CD14-positive monocyte (primary cell): ENCODE measurements around the gene SLC9A8. TPM values are rescaled to one million over a fixed set of nuclear protein-coding genes. Genes with fewer than 3 reads are reported as not detected.

Experiments
- DNase-seq, 3 donors: peaks; one replicate each; pipeline ENCODE4 v3.0.0-alpha.2; 2011 to 2022
- H2AFZ ChIP-seq: 2 replicates; pipeline ENCODE4 v1.6.0; 2012; ENCODE audit warnings: mild to moderate bottlenecking, low read depth, low read length, inconsistent platforms; ENCODE audit not compliant: insufficient read depth, poor library complexity, severe bottlenecking
- H3K27ac ChIP-seq, 2 donors: 1 replicate in 1 of 2; 2 replicates in 1 of 2; pipeline ENCODE4 v1.5.1; 2012 to 2013; ENCODE audit warnings: low read length in 2 of 2, control low read depth in 1 of 2, inconsistent platforms in 1 of 2, low read depth in 1 of 2, mild to moderate bottlenecking in 1 of 2
- H3K27me3 ChIP-seq, 2 donors: one replicate each; pipeline versions ENCODE4 v1.6.0 to v1.6.1; 2011 to 2013; ENCODE audit warnings: low read length in 2 of 2; ENCODE audit not compliant: control insufficient read depth in 2 of 2, insufficient read depth in 2 of 2
- H3K36me3 ChIP-seq, 2 donors: replicated peaks in 1 of 2; 1 replicate in 1 of 2; 2 replicates in 1 of 2; pipeline versions ENCODE4 v1.5.1 to v1.6.1; 2012 to 2013; ENCODE audit warnings: low read length in 2 of 2, control low read depth in 1 of 2, inconsistent platforms in 1 of 2, mild to moderate bottlenecking in 1 of 2; ENCODE audit not compliant: insufficient read depth in 2 of 2, control insufficient read depth in 1 of 2
- H3K4me1 ChIP-seq, 2 donors: 1 replicate in 1 of 2; 2 replicates in 1 of 2; pipeline versions ENCODE4 v1.5.1 to v1.6.1; 2012 to 2013; ENCODE audit warnings: low read length in 2 of 2, control low read depth in 1 of 2, inconsistent platforms in 1 of 2, mild to moderate bottlenecking in 1 of 2, moderate library complexity in 1 of 2; ENCODE audit not compliant: insufficient read depth in 2 of 2, control insufficient read depth in 1 of 2
- H3K4me2 ChIP-seq: replicated peaks from 2 replicates; pipeline ENCODE3; 2012; ENCODE audit warnings: low read length, moderate library complexity, mild to moderate bottlenecking; ENCODE audit not compliant: poor library complexity, severe bottlenecking; ENCODE audit errors: extremely low read depth
- H3K4me3 ChIP-seq, 3 experiments: fragments of 200-600 bp in 1 of 3; sonication (generic) in 1 of 3; replicated peaks in 1 of 3; 1 replicate in 2 of 3; 2 replicates in 1 of 3; pipeline ENCODE4 v1.5.1; 2011 to 2013; ENCODE audit warnings: low read length in 3 of 3, mild to moderate bottlenecking in 3 of 3, control low read depth in 2 of 3, low read depth in 2 of 3, inconsistent platforms in 1 of 3, moderate library complexity in 1 of 3
- H3K79me2 ChIP-seq: 2 replicates; pipeline ENCODE4 v1.6.0; 2012; ENCODE audit warnings: mild to moderate bottlenecking, control low read depth, inconsistent platforms, low read length, moderate library complexity; ENCODE audit not compliant: insufficient read depth
- H3K9ac ChIP-seq: 2 replicates; pipeline ENCODE4 v1.6.0; 2017; ENCODE audit warnings: low read length, mild to moderate bottlenecking; ENCODE audit not compliant: insufficient read depth, poor library complexity, severe bottlenecking
- H3K9me3 ChIP-seq, 2 donors: replicated peaks in 1 of 2; 1 replicate in 1 of 2; 2 replicates in 1 of 2; pipeline versions ENCODE4 v1.5.1 to v1.6.1; 2012 to 2013; ENCODE audit warnings: low read length in 2 of 2, control low read depth in 1 of 2; ENCODE audit not compliant: control insufficient read depth in 1 of 2, insufficient read depth in 1 of 2
- H4K20me1 ChIP-seq: 2 replicates; pipeline ENCODE4 v1.6.0; 2012; ENCODE audit warnings: mild to moderate bottlenecking, low read length, control low read depth, moderate library complexity; ENCODE audit not compliant: insufficient read depth
- H3K27ac Mint-ChIP-seq, 7 donors: one replicate each; pipeline ENCODE4 v1.8.0; 2020; ENCODE audit warnings: mild to moderate bottlenecking in 7 of 7, mixed read lengths in 7 of 7, moderate library complexity in 6 of 7, inconsistent platforms in 2 of 7
- H3K27me3 Mint-ChIP-seq, 3 donors: one replicate each; pipeline ENCODE4 v1.8.0; 2021 to 2022; ENCODE audit warnings: low read depth in 3 of 3, mild to moderate bottlenecking in 3 of 3, mixed read lengths in 3 of 3, moderate library complexity in 3 of 3, inconsistent platforms in 1 of 3
- H3K36me3 Mint-ChIP-seq, 2 donors: one replicate each; pipeline ENCODE4 v1.8.0; 2020; ENCODE audit warnings: mixed read lengths in 2 of 2, inconsistent platforms in 1 of 2, mild to moderate bottlenecking in 1 of 2
- H3K4me1 Mint-ChIP-seq: one replicate; pipeline ENCODE4 v1.8.0; 2020; ENCODE audit warnings: mild to moderate bottlenecking, mixed read lengths
- H3K4me3 Mint-ChIP-seq, 2 donors: one replicate each; pipeline ENCODE4 v1.8.0; 2020; ENCODE audit warnings: mild to moderate bottlenecking in 2 of 2, mixed read lengths in 2 of 2, moderate library complexity in 1 of 2
- H3K9me3 Mint-ChIP-seq, 7 donors: one replicate each; pipeline ENCODE4 v1.8.0; 2020 to 2022; ENCODE audit warnings: mixed read lengths in 7 of 7, mild to moderate bottlenecking in 6 of 7, moderate library complexity in 6 of 7, inconsistent platforms in 2 of 7
- WGBS: methylation state at CpG from one replicate; pipeline ENCODE4 v1.1.5; 2013; ENCODE audit warnings: missing lambda C conversion rate; ENCODE audit not compliant: insufficient coverage; 5-methylcytosine and 5-hydroxymethylcytosine counted together
- intact Hi-C, 2 donors: fragments of 100-400 bp; cut with micrococcal nuclease; formaldehyde crosslinking; loops; one replicate each; pipeline versions ENCODE4 v1.15.0 to v1.15.1; 2023
- polyA plus RNA-seq, 3 donors: library from polyadenylated mRNA; depleted of rRNA in 1 of 3; unstranded in 2 of 3; stranded (reverse) in 1 of 3; fragments of 300-500 nt in 2 of 3; fragments of >200 nt in 1 of 3; fragmentation: Illumina TruSeq in 2 of 3; gene quantifications; 1 replicate in 2 of 3; 2 replicates in 1 of 3; pipeline ENCODE4 v1.2.3, GENCODE V29; 2012 to 2021
- TF ChIP-seq, protein P1 (sequence below): fragments of 200-600 bp; IDR thresholded peaks from one replicate; pipeline ENCODE4 v1.8.0; 2022; ENCODE audit warnings: antibody characterized with exemption, mild to moderate bottlenecking

SLC9A8 gene
- polyA plus RNA-seq, 3 donors = 3.0 to 14.6 (median 3.3) TPM

DNA sequence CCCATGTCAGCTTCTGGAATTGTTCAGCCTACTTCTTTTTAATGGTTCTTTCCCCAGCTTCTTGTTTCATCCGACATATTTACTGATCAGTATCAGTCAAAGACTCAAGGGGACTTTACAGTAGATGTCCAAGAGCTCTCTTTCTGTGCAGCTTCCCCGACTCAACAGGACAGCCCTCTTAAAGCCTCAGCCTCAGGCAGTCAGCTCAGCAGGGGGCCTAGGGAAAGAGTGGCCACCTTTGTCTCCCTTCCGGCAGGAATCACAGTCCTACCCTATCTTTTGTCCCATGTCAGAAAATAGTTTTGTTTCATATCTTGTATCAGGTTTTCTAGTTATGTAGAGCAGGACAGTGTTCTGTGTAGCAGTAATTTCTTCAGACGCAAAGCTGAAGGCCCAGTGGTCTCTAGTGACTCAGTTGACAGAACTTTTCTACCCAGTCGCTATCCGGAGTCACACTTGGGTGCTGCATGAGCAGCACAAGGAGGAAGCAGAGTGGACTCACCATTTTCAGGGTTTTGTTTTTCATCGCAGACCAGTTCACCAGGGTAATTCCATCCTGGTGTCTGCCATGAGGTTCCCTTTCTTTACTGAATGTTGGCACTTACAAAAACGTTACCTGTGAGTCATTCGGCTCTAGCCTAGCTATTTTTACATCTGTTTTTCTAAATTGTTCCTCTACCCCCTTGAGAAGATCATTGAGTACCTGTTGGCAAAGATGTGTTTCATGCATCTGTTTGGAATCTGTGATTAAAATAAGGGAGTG is 55.0 kb downstream of the SLC9A8 start:
- Histone ChIP-seq H3K27me3 (no peaks in the 10 kb centered on the region), H3K36me3 (peaks cover 68 to 97% of the 10 kb centered on the region in 2 donors), H2AFZ (no peak overlapping the region), H3K9me3 (no peaks in the 10 kb centered on the region), H3K9ac (no peak overlapping the region), H4K20me1 (no peaks in the 10 kb centered on the region), H3K79me2 (no peaks in the 10 kb centered on the region), H3K4me1 (peaks cover 6 to 7% of the 10 kb centered on the region in 2 donors), H3K4me3 (no peak overlapping the region), H3K27ac (peak overlapping the region in 1 of 2 donors; percentile 38), H3K4me2 (no peak overlapping the region)
- H3K36me3 Mint-ChIP-seq = peaks cover 67 to 87% of the 10 kb centered on the region in 2 donors
- no peaks in the 10 kb centered on the region for H3K9me3 Mint-ChIP-seq
- H3K4me1 Mint-ChIP-seq = peaks cover 14% of the 10 kb centered on the region
- H3K4me3 Mint-ChIP-seq = no peak overlapping the region
- no peaks in the 10 kb centered on the region for H3K27me3 Mint-ChIP-seq
- 96% methylated on average over 6 of the region's 9 CpGs for WGBS
- peak overlapping the region in 4 of 7 donors; percentile 3 to 63 (median 16) for H3K27ac Mint-ChIP-seq
- intact Hi-C loops = no loop called here
- peak in 1 of 3 donors; percentile 36 for DNase-seq
- TF ChIP-seq, protein P1, sequence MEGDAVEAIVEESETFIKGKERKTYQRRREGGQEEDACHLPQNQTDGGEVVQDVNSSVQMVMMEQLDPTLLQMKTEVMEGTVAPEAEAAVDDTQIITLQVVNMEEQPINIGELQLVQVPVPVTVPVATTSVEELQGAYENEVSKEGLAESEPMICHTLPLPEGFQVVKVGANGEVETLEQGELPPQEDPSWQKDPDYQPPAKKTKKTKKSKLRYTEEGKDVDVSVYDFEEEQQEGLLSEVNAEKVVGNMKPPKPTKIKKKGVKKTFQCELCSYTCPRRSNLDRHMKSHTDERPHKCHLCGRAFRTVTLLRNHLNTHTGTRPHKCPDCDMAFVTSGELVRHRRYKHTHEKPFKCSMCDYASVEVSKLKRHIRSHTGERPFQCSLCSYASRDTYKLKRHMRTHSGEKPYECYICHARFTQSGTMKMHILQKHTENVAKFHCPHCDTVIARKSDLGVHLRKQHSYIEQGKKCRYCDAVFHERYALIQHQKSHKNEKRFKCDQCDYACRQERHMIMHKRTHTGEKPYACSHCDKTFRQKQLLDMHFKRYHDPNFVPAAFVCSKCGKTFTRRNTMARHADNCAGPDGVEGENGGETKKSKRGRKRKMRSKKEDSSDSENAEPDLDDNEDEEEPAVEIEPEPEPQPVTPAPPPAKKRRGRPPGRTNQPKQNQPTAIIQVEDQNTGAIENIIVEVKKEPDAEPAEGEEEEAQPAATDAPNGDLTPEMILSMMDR = no peak

DNA sequence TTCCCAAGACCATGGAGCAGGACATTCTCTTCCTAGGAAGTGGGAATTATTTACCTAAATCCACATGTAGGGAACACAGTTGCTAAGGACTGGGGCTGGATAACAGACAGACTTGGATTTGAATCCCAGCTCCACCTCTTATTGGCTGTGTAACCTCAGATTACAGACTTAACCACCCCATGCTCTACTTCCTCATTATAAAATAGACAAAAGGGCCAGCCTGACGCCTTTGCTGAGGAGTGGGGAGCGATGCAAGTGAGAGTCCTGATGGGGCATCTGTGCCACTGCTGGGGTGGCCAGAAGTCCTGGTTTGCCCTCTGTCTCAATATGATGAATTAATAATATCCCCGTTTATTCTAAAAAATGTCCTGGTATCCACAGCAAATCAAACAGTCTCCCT is 55.9 kb downstream of the SLC9A8 start:
- H3K27me3 ChIP-seq = no peaks in the 10 kb centered on the region
- Mint-ChIP-seq H3K27me3 (no peaks in the 10 kb centered on the region), H3K4me3 (no peak overlapping the region), H3K27ac (peak overlapping the region in 3 of 7 donors; percentile 3 to 58 (median 30)), H3K4me1 (peaks cover 14% of the 10 kb centered on the region), H3K36me3 (peaks cover 65 to 83% of the 10 kb centered on the region in 2 donors), H3K9me3 (no peaks in the 10 kb centered on the region)
- TF ChIP-seq, protein P1 = no peak
- H3K79me2 ChIP-seq = no peaks in the 10 kb centered on the region
- peak overlapping the region in 1 of 2 donors; percentile 38 for H3K27ac ChIP-seq
- intact Hi-C loops = no loop called here
- no peak overlapping the region for H2AFZ ChIP-seq
- WGBS = 86% methylated on average over 1 of the region's 3 CpGs
- DNase-seq = no peak
- H4K20me1 ChIP-seq = no peaks in the 10 kb centered on the region
- H3K4me1 ChIP-seq = peaks cover 6 to 7% of the 10 kb centered on the region in 2 donors
- H3K4me3 ChIP-seq = no peak overlapping the region
- H3K4me2 ChIP-seq = no peak overlapping the region
- no peak overlapping the region for H3K9ac ChIP-seq
- H3K36me3 ChIP-seq = peaks cover 69 to 96% of the 10 kb centered on the region in 2 donors
- no peaks in the 10 kb centered on the region for H3K9me3 ChIP-seq
